GM23338 (cell line): ENCODE measurements around the gene ZNF177. TPM values are rescaled to one million over a fixed set of nuclear protein-coding genes. Genes with fewer than 3 reads are reported as not detected.

Source experiments
- ATAC-seq: fragments of 200-7000 bp; cut with Tn5 transposase; 3 replicates; pipeline ENCODE4 v1.9.1; 2020
- DNase-seq: peaks from one replicate; pipeline ENCODE4 v3.0.0-alpha.2; 2015; ENCODE audit warnings: low spot score
- H2AFZ ChIP-seq: fragments of 200-600 bp; sonication (generic); 2 replicates; pipeline ENCODE4 v1.8.0; 2016; ENCODE audit warnings: antibody characterized with exemption, mild to moderate bottlenecking, moderate library complexity
- H3F3A ChIP-seq: fragments of 200-600 bp; sonication (generic); replicated peaks from 2 replicates; pipeline ENCODE4 v1.8.0; 2017; ENCODE audit warnings: antibody characterized with exemption, mixed run types, low read depth
- H3K27ac ChIP-seq: fragments of 200-600 bp; sonication (generic); 2 replicates; pipeline ENCODE4 v1.6.1; 2016; ENCODE audit warnings: low read depth
- H3K27me3 ChIP-seq: fragments of 200-600 bp; sonication (generic); 2 replicates; pipeline ENCODE4 v1.8.0; 2016; ENCODE audit warnings: mild to moderate bottlenecking, mixed run types, moderate library complexity; ENCODE audit not compliant: insufficient read depth
- H3K36me3 ChIP-seq: fragments of 200-600 bp; sonication (generic); 2 replicates; pipeline ENCODE4 v1.8.0; 2016; ENCODE audit warnings: mild to moderate bottlenecking; ENCODE audit not compliant: insufficient read depth
- H3K4me1 ChIP-seq: fragments of 200-600 bp; sonication (generic); 2 replicates; pipeline ENCODE4 v1.8.0; 2016; ENCODE audit warnings: mild to moderate bottlenecking, moderate library complexity; ENCODE audit not compliant: insufficient read depth
- H3K4me2 ChIP-seq: fragments of 200-600 bp; sonication (generic); 2 replicates; pipeline ENCODE4 v1.7.1; 2017; ENCODE audit warnings: mixed run types
- H3K4me3 ChIP-seq: fragments of 200-600 bp; sonication (generic); 2 replicates; pipeline ENCODE4 v1.6.1; 2016; ENCODE audit warnings: mixed run types
- H3K79me2 ChIP-seq: fragments of 200-600 bp; sonication (generic); replicated peaks from 2 replicates; pipeline ENCODE4 v1.8.0; 2017; ENCODE audit warnings: mild to moderate bottlenecking; ENCODE audit not compliant: insufficient read depth
- H3K9me2 ChIP-seq: fragments of 200-600 bp; sonication (generic); 2 replicates; pipeline ENCODE4 v1.8.0; 2017; ENCODE audit not compliant: insufficient read depth
- H4K20me1 ChIP-seq: fragments of 200-600 bp; sonication (generic); replicated peaks from 2 replicates; pipeline ENCODE4 v1.8.0; 2017; ENCODE audit warnings: mild to moderate bottlenecking; ENCODE audit not compliant: insufficient read depth
- H3K27ac Mint-ChIP-seq: 2 replicates; pipeline ENCODE4 v1.8.0; 2020; ENCODE audit warnings: inconsistent platforms, mild to moderate bottlenecking, moderate library complexity, mixed read lengths
- H3K27me3 Mint-ChIP-seq: 3 replicates; pipeline ENCODE4 v1.8.0; 2022; ENCODE audit warnings: low read depth, mild to moderate bottlenecking, moderate library complexity, mixed read lengths, inconsistent platforms; ENCODE audit not compliant: insufficient read depth, poor library complexity
- H3K36me3 Mint-ChIP-seq: 3 replicates; pipeline ENCODE4 v1.8.0; 2021; ENCODE audit warnings: low read depth, mild to moderate bottlenecking, inconsistent platforms, moderate library complexity, mixed read lengths
- H3K4me1 Mint-ChIP-seq: 3 replicates; pipeline ENCODE4 v1.8.0; 2020; ENCODE audit warnings: mild to moderate bottlenecking, inconsistent platforms, mixed read lengths
- H3K4me3 Mint-ChIP-seq: 3 replicates; pipeline ENCODE4 v1.8.0; 2021; ENCODE audit warnings: moderate library complexity, mild to moderate bottlenecking, inconsistent platforms, mixed read lengths
- H3K9me3 Mint-ChIP-seq: 3 replicates; pipeline ENCODE4 v1.8.0; 2020; ENCODE audit warnings: moderate library complexity, mild to moderate bottlenecking, inconsistent platforms, mixed read lengths
- CREB1 ChIP-seq: fragments of 250-450 bp; sonication (Bioruptor Pico); IDR thresholded peaks from 2 replicates; pipeline ENCODE4 v1.5.0; 2020; ENCODE audit warnings: low read depth, mild to moderate bottlenecking, moderate library complexity
- EZH2 ChIP-seq: fragments of 200-600 bp; sonication (generic); IDR thresholded peaks from one replicate; pipeline ENCODE4 v1.8.0; 2017; ENCODE audit warnings: antibody characterized with exemption, mild to moderate bottlenecking, low read depth; ENCODE audit not compliant: unreplicated experiment
- EZH2phosphoT487 ChIP-seq: fragments of 200-600 bp; sonication (generic); IDR thresholded peaks from one replicate; pipeline ENCODE4 v1.8.1; 2018; ENCODE audit warnings: antibody characterized with exemption; ENCODE audit not compliant: unreplicated experiment
- JUNB ChIP-seq: IDR thresholded peaks from one replicate; pipeline ENCODE4 v1.6.1; 2016; ENCODE audit warnings: antibody characterized with exemption; ENCODE audit not compliant: unreplicated experiment
- NANOG ChIP-seq: IDR thresholded peaks from 2 replicates; pipeline ENCODE4 v1.6.1; 2016; ENCODE audit warnings: antibody characterized with exemption, borderline replicate concordance
- POLR2AphosphoS5 ChIP-seq: IDR thresholded peaks from 2 replicates; pipeline ENCODE4 v1.6.1; 2016; ENCODE audit warnings: antibody characterized with exemption, low read depth
- REST ChIP-seq: IDR thresholded peaks from one replicate; pipeline ENCODE4 v1.6.1; 2018; ENCODE audit warnings: antibody characterized with exemption; ENCODE audit not compliant: unreplicated experiment
- STAT1 ChIP-seq: IDR thresholded peaks from one replicate; pipeline ENCODE4 v1.6.1; 2016; ENCODE audit warnings: antibody characterized with exemption; ENCODE audit not compliant: unreplicated experiment
- ZNF114 ChIP-seq: fragments of 250-450 bp; sonication (Bioruptor Pico); IDR thresholded peaks from 2 replicates; pipeline ENCODE4 v1.5.0; 2020; ENCODE audit warnings: mild to moderate bottlenecking, moderate library complexity
- ZNF331 ChIP-seq: fragments of 250-450 bp; sonication (Bioruptor Pico); IDR thresholded peaks from 2 replicates; pipeline ENCODE4 v1.5.0; 2020; ENCODE audit warnings: low read depth, mild to moderate bottlenecking, moderate library complexity
- polyA plus RNA-seq: library from polyadenylated mRNA; unstranded; fragments of >200 nt; fragmentation: Nextera tagmentation; extraction: Ambion mirVana; gene quantifications from 2 replicates; pipeline ENCODE4 v1.2.1, GENCODE V29; 2016
- total RNA-seq: library from RNA; depleted of rRNA; stranded (reverse); fragments of >200 nt; shearing (Covaris generic); gene quantifications from 2 replicates; pipeline ENCODE4 v1.2.3, GENCODE V29; 2014
- TF ChIP-seq, protein P1 (sequence below): fragments of 250-450 bp; sonication (Bioruptor Pico); IDR thresholded peaks from 2 replicates; pipeline ENCODE4 v1.5.0; 2020; ENCODE audit warnings: mild to moderate bottlenecking, moderate library complexity
- TF ChIP-seq, protein P2 (sequence below): IDR thresholded peaks from 2 replicates; pipeline ENCODE4 v1.6.1; 2016; ENCODE audit warnings: antibody characterized with exemption
- TF ChIP-seq, protein P3 (sequence below), 2 experiments: fragments of 200-600 bp in 1 of 2; sonication (generic) in 1 of 2; conservative IDR thresholded peaks; 2 replicates each; pipeline versions ENCODE4 v1.5.1 to v1.6.1; 2016 to 2017; ENCODE audit warnings: antibody characterized with exemption in 2 of 2, low read depth in 2 of 2, mild to moderate bottlenecking in 2 of 2, moderate library complexity in 1 of 2

The ZNF177 gene
- total and polyA plus RNA-seq, 2 experiments from 2014 or later = 5.8 to 7.1 TPM

- Histone ChIP-seq H3K36me3 (0 out of 2 replicates have a peak, but pooled peaks cover 3% of the 10 kb centered on the region), H3K79me2 (peaks cover 11% of the 10 kb centered on the region), H3K4me3 (no peak overlapping the region), H4K20me1 (no peaks in the 10 kb centered on the region; the same call in 1 of the 2 replicates), H2AFZ (no peak overlapping the region), H3K27ac (no peak overlapping the region), H3K9me2 (no peaks in the 10 kb centered on the region), H3F3A (no peaks in the 10 kb centered on the region), H3K4me1 (peaks cover 5% of the 10 kb centered on the region; the same call in 1 of the 2 replicates), H3K27me3 (no peaks in the 10 kb centered on the region), H3K4me2 (no peak overlapping the region)
- peaks cover 5% of the 10 kb centered on the region for H3K27me3 Mint-ChIP-seq
- no peak overlapping the region for H3K27ac Mint-ChIP-seq
- H3K4me1 Mint-ChIP-seq = peaks cover 6% of the 10 kb centered on the region; the same call in 2 of the 3 replicates
- no peak overlapping the region for H3K4me3 Mint-ChIP-seq
- ATAC-seq (no peak), DNase-seq (no peak)
- peaks cover 49% of the 10 kb centered on the region for H3K36me3 Mint-ChIP-seq
- TF ChIP-seq EZH2phosphoT487 (no peak), REST (no peak), STAT1 (no peak), ZNF114 (CRISPR knock-in tag) (no peak), NANOG (no peak), JUNB (no peak), ZNF331 (CRISPR knock-in tag) (no peak), EZH2 (no peak), POLR2AphosphoS5 (no peak), CREB1 (CRISPR knock-in tag) (no peak)
- TF ChIP-seq, protein P1, sequence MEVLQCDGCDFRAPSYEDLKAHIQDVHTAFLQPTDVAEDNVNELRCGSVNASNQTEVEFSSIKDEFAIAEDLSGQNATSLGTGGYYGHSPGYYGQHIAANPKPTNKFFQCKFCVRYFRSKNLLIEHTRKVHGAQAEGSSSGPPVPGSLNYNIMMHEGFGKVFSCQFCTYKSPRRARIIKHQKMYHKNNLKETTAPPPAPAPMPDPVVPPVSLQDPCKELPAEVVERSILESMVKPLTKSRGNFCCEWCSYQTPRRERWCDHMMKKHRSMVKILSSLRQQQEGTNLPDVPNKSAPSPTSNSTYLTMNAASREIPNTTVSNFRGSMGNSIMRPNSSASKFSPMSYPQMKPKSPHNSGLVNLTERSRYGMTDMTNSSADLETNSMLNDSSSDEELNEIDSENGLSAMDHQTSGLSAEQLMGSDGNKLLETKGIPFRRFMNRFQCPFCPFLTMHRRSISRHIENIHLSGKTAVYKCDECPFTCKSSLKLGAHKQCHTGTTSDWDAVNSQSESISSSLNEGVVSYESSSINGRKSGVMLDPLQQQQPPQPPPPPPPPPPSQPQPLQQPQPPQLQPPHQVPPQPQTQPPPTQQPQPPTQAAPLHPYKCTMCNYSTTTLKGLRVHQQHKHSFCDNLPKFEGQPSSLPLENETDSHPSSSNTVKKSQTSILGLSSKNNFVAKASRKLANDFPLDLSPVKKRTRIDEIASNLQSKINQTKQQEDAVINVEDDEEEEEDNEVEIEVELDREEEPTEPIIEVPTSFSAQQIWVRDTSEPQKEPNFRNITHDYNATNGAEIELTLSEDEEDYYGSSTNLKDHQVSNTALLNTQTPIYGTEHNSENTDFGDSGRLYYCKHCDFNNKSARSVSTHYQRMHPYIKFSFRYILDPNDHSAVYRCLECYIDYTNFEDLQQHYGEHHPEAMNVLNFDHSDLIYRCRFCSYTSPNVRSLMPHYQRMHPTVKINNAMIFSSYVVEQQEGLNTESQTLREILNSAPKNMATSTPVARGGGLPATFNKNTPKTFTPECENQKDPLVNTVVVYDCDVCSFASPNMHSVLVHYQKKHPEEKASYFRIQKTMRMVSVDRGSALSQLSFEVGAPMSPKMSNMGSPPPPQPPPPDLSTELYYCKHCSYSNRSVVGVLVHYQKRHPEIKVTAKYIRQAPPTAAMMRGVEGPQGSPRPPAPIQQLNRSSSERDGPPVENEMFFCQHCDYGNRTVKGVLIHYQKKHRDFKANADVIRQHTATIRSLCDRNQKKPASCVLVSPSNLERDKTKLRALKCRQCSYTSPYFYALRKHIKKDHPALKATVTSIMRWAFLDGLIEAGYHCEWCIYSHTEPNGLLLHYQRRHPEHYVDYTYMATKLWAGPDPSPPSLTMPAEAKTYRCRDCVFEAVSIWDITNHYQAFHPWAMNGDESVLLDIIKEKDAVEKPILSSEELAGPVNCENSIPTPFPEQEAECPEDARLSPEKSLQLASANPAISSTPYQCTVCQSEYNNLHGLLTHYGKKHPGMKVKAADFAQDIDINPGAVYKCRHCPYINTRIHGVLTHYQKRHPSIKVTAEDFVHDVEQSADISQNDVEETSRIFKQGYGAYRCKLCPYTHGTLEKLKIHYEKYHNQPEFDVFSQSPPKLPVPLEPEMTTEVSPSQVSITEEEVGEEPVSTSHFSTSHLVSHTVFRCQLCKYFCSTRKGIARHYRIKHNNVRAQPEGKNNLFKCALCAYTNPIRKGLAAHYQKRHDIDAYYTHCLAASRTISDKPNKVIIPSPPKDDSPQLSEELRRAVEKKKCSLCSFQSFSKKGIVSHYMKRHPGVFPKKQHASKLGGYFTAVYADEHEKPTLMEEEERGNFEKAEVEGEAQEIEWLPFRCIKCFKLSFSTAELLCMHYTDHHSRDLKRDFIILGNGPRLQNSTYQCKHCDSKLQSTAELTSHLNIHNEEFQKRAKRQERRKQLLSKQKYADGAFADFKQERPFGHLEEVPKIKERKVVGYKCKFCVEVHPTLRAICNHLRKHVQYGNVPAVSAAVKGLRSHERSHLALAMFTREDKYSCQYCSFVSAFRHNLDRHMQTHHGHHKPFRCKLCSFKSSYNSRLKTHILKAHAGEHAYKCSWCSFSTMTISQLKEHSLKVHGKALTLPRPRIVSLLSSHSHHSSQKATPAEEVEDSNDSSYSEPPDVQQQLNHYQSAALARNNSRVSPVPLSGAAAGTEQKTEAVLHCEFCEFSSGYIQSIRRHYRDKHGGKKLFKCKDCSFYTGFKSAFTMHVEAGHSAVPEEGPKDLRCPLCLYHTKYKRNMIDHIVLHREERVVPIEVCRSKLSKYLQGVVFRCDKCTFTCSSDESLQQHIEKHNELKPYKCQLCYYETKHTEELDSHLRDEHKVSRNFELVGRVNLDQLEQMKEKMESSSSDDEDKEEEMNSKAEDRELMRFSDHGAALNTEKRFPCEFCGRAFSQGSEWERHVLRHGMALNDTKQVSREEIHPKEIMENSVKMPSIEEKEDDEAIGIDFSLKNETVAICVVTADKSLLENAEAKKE (CRISPR knock-in tag) = no peak
- TF ChIP-seq, protein P2, sequence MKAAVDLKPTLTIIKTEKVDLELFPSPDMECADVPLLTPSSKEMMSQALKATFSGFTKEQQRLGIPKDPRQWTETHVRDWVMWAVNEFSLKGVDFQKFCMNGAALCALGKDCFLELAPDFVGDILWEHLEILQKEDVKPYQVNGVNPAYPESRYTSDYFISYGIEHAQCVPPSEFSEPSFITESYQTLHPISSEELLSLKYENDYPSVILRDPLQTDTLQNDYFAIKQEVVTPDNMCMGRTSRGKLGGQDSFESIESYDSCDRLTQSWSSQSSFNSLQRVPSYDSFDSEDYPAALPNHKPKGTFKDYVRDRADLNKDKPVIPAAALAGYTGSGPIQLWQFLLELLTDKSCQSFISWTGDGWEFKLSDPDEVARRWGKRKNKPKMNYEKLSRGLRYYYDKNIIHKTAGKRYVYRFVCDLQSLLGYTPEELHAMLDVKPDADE = no peak
- TF ChIP-seq, protein P3, sequence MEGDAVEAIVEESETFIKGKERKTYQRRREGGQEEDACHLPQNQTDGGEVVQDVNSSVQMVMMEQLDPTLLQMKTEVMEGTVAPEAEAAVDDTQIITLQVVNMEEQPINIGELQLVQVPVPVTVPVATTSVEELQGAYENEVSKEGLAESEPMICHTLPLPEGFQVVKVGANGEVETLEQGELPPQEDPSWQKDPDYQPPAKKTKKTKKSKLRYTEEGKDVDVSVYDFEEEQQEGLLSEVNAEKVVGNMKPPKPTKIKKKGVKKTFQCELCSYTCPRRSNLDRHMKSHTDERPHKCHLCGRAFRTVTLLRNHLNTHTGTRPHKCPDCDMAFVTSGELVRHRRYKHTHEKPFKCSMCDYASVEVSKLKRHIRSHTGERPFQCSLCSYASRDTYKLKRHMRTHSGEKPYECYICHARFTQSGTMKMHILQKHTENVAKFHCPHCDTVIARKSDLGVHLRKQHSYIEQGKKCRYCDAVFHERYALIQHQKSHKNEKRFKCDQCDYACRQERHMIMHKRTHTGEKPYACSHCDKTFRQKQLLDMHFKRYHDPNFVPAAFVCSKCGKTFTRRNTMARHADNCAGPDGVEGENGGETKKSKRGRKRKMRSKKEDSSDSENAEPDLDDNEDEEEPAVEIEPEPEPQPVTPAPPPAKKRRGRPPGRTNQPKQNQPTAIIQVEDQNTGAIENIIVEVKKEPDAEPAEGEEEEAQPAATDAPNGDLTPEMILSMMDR (conservative IDR thresholded peaks at IDR 0.05; ENCODE audit: low read depth in 2 of 2) = no peak
- H3K9me3 Mint-ChIP-seq = peaks cover under 1% of the 10 kb centered on the region; the same call in 2 of the 3 replicates
Measured at GRCh38 chr19:9430444-9430843, 67.6 kb downstream of the ZNF177 start.
